Subcutaneous adipose tissue (tissue), 4 donors: ENCODE measurements around the gene AUTS2. TPM values are rescaled to one million over a fixed set of nuclear protein-coding genes. Genes with fewer than 3 reads are reported as not detected.

Source experiments
- CTCF ChIP-seq: fragments of 450-650 bp; IDR thresholded peaks from one replicate; pipeline ENCODE4 v1.5.1; 2016; ENCODE audit warnings: low read depth, mild to moderate bottlenecking, control low read depth, antibody characterized with exemption, moderate library complexity
- total RNA-seq, 4 donors: library from RNA; depleted of rRNA; stranded (reverse); fragments of >200 nt; gene quantifications; one replicate each; pipeline ENCODE4 v1.1.0, GENCODE V29; 2016

Gene AUTS2
- total RNA-seq, 4 donors from 2014 or later: 22.4 to 46.9 (median 27.4) TPM

DNA sequence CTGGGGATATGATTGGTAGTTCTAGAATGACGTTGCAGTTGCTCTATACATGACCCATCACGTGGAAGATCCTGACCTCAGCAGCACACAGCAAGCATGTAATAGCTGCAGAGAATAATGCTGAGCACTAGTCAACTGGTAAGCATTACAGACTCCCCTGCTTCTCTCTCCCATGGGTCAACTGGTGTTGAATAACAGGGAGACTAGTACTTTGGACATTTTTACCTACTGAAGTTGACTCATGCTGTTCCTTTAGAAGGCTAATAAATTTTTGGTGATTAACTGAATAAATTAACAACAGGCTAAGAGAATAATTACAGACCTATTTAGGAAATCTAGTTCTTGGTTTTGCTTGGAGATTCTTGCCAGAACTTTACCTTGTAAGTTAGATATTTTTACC is 234.1 kb downstream of the AUTS2 start:
- TF ChIP-seq CTCF: no peak

GRCh38 chr7:69833964-69834363 is 235.7 kb downstream of the AUTS2 start:
- TF ChIP-seq CTCF: no peak

DNA sequence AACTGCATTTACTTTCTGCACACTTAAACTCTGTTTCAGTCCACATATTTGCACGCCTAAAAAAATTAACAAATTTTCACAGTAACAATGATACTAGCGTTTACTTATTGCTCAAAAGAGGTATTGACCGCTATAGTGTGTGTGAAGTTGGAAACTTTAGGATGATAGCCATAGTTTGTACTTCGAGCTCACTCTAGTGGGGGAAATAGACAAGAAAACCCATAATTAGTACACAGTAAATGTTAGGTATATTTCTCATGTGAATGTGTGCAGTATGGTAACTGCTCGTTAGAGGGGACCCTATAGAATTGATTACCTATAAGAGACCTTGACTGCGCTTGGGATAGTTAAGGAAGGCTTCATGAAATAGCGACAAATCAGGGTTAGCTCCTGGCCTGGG is 238.4 kb downstream of the AUTS2 start:
- no peak for TF ChIP-seq CTCF

DNA sequence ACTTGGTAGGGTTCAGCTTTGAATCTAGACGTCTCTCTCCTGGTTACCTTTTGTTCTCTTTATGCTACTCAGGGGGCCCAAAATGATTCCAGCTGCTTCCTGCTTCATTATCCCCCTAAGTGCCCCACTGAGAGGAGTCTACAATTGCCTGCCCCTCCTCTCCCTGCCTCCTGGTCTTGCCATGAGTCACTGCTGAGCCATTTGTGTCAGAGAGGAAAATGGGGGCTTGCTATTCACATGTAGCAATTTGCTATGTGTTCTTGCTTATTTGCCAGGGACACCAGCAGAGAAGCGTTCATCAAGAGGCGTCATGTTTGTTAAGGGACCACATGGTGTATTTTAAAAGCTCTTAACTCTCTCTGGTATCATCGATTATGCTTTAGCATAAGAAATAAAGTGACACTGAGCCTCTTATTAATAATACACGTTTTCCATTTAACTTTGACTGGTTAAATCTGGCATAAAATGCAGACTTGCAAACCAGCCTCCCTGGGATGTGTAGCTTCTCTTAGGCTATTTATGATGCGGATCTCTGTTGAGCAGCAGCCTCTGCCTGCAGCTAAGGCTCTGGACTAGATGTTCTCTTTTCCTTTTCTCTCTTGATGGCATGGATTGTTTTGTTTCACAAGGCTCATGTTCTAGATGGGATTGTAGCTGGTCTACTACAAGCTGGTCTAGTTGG is 239.3 kb downstream of the AUTS2 start:
- TF ChIP-seq CTCF: no peak

- no peak for TF ChIP-seq CTCF
Observed at GRCh38 chr7:69839782-69840181, 241.5 kb downstream of the AUTS2 start.

- no peak for TF ChIP-seq CTCF
Observed at GRCh38 chr7:69840248-69840647, 242.0 kb downstream of the AUTS2 start.

- TF ChIP-seq CTCF: no peak
Observed at GRCh38 chr7:69843653-69844052, 245.4 kb downstream of the AUTS2 start.
